DLD1 (cell line): ENCODE measurements around the gene ZNF683.

Experiments
- in situ Hi-C: cut with HindIII; loops from 2 replicates; pipeline ENCODE4 v1.10.0; 2017; ENCODE audit warnings: low sequenced_read_pairs

Gene ZNF683

DNA sequence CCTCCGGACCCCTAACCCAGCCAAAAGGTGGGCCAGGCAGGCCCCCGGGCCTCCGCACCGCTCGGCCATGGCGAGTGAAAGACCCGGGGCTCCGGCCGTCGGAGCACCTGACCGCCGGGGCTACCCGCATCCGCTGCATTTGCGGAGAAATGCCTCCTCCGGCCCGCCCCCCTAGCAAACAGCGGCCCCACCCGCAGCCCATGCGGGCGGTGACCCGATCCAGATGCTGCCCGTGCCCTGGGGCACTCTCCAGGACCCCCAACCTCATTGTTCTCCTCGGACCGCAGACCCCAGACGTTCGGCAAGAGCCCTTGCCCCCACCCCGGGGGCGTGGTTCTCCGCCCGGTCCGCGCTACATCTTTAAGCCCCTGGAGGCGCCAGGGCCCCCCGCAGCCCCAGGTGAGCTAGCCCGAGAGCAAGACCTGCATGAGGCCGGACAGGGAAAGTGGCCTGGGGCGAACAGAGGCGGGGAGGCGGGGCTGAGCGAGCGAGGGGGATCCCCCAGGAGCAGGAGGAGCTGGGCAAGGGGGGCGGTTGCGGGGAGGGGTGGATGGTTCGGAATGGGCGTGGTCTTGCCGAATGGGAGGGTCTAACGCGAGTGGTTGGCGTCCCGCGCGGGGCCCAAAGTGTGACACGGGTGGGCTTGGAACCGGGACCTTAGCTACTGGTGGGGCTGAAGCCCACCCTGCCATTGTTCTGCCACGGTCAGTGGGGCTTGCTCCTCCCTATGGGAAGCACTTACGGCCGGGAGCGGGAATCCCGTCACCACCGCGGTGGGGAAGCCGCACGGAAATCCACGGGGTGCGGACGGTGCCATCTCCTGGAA lies 12.4 kb downstream of the ZNF683 start:
- in situ Hi-C loops = no loop called here

- in situ Hi-C loops = no loop called here
Measured at GRCh38 chr1:26358411-26359384, 13.9 kb downstream of the ZNF683 start.

DNA sequence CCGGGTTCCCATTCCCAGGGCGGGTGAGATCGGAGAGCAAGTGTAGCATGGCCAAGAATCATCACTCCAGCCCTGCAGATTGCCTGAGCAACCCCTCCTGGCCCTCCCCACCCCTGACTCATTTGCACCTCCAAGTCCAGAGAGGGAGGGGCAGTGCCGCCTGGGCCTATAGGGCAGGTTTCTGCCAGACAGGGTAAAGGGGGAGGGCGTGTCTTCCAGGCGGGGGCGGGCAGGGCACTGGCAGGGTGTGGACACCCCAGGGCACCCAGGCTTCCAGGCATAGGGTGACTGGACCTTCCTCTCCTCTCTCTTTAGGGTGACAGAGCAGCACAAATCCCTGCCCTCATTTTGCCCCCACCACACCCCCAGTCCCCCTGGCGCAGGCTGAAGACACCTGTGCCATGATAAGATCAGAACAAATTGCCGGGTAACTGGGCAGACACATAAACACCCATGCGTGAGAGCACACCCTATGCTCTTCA lies 15.4 kb downstream of the ZNF683 start:
- in situ Hi-C loops = no loop called here

GRCh38 chr1:26356106-26356505 lies 16.4 kb downstream of the ZNF683 start:
- in situ Hi-C loops = no loop called here

DNA sequence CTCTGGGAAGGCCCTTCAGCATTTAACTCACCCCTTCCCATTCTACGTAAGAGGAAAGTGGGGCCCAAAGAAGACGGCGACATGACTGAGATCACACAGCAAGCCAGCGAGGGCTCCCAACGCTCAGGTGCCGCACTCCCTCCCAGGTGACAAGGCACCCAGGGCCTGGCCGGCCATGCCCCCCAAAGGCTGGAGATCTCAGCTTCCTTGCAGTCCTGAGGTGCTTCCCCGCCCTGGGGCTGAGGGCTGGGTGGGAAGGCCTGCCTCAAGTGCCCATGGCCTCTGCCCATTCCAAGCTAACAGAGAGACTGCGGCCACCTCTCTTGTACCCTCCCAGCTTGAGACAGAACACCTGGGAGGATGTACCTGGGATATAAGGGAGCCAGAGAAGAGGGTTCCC lies 17.6 kb downstream of the ZNF683 start:
- in situ Hi-C loops = no loop called here

DNA sequence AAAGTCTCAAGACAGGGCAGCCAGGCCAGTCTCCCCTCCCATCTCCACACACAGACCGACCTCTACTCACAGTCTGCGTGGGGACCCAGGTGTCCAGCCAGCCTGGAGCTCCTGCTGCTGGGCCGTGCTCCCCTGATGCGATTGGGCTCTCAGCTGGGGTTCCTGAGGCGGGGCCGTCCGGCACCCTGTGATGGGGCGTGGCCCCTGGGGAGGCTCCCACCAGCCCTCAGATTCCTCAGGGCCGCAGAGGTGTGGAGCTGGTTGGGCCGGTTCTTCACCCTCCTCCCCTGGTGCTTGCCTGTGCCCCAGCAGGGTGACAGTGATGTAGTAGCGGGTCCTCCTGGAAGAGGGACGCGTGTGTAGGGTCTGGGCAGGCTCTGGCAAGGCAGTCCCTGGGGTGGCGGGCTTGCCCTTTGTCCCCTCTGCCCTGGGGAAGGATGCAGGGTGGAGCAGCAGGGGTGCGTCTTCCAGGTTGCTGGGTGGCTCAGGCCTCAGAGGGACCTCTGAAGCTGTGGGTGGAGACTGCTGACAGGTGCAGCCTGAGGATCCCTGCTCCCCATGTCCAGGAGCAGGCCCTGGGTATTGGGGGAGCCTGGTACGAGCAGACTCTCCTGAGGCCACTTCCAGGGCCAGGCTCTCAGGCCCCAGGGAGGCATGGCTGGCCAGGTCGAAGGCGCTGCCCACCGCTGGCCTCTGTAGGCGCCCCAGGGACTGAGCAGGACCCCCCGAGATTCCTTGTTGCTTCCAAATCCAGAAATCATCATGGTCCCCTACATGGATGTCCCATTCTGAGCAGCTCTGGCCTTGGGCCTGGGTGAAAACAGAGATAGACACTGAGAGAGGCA lies 18.4 kb downstream of the ZNF683 start, which contains the start of gene CRYBG2:
CRYBG2 (minus strand) TSS at position 155 of the 845 bp plus-strand sequence. CDS start 7,473 bp downstream, outside the sequence.
- in situ Hi-C loops = no loop called here

GRCh38 chr1:26353210-26353859 lies 19.2 kb downstream of the ZNF683 start:
- in situ Hi-C loops = no loop called here

DNA sequence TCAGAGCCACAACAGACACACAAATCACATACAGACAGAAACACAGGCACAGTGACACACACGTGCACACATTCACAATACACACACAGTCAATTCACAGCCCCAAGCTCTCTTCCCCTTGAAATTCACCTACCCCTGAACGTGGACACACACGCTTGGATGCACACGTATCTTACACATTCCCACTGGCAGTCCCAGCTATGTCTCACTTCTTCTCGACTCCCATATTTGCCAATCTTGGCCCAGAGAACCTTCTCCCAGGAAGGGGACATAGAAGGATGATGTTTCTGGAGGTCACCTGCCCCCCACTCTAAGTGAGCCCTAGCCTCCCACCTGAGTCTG lies 20.2 kb downstream of the ZNF683 start:
- in situ Hi-C loops = no loop called here

- in situ Hi-C loops = no loop called here
Measured at GRCh38 chr1:26351590-26352337, 20.8 kb downstream of the ZNF683 start.

- in situ Hi-C loops = no loop called here
Measured at GRCh38 chr1:26350701-26351589, 21.6 kb downstream of the ZNF683 start.

GRCh38 chr1:26350343-26350700 lies 22.2 kb downstream of the ZNF683 start:
- in situ Hi-C loops = no loop called here

- in situ Hi-C loops = no loop called here
Measured at GRCh38 chr1:26349877-26350244, 22.7 kb downstream of the ZNF683 start.

GRCh38 chr1:26349188-26349876 lies 23.2 kb downstream of the ZNF683 start:
- in situ Hi-C loops = no loop called here

DNA sequence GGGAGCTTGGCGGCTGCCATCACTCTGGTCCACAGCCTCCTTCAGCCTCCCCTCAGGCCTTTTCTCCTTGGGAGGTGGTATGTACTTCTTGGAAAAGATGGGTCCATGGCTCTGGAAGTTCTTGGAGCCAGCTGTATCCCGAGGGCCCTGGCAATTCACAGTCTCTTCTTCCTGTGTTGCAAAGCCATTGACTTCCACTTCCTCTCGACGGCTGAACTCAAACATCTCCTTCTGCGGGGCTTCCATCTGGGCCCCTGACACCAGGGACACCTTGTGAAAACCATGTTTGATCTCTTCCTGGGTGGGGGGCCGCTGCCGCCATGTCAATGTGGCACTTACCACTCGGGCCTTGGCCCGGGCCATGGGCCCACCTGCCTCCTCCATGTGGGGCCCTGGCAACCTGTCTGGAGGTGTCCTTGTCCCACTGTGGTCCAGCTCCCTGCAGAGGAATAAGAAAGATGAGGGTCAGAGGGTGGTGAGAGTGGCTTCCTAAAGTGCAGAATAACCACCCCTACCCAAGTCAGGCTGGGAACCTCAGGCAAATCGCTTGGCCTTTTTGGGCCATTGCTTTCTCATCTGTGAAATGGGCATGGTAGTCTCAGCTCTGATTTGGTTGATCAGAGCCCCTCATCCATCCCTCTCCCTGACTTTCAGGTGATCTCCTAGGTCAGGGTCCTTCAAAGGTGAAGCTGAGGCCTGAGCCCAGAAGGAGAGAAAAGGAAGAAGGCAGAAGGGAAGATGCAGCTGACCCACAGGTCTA lies 26.1 kb downstream of the ZNF683 start:
- in situ Hi-C loops = no loop called here

GRCh38 chr1:26345718-26346117 lies 26.8 kb downstream of the ZNF683 start:
- in situ Hi-C loops = no loop called here

DNA sequence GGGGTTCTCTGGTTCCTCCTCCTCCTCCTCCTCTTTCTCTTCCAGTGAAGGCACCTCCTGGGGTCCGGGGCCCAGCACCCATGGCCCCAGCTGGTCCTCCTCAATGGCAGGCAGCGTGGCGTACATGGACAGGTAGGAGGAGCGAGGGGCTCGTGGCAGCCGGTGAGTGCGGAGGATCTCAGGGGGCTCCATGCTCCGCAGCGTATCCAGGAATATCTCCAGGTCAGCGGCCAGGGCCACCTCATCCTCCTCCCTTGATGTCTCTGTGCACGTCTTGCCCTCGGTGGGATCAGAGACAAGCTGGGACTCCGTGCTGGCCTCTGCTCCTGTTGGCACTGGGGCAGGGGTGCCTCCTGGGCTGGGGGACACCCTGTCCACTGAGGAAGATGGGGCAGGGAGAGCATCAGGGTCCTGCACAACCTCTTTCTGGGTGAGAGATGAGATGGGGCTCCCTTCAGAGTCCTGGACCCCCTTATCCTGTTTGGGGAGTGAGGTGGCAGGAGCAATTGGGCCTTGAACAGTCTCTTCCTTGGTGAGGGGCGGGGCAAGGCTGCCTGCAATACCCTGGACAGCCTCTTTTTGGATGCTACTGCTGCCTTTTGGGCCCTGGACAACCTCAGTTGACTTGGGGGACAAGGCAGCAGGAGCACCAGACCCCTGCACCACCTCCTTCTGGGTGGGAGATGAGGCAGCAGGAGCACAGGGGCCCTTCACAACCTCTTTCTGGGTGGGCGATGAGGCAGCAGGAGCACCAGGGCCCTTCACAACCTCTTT lies 28.2 kb downstream of the ZNF683 start:
- in situ Hi-C loops = loop anchor here (5.0 kb wide), 1 partner anchor 67 kb away; no protein-coding TSS in a partner anchor
